Glomerular endothelial cell (primary cell): ENCODE measurements around the gene TUNAR. TPM values are rescaled to one million over a fixed set of nuclear protein-coding genes. Genes with fewer than 3 reads are reported as not detected.
"Not testable (repeated sequence)": the region's sequence is repeated elsewhere in the genome, so short reads cannot be mapped to it uniquely, and the experiment has no call there.

Experiments
- DNase-seq: peaks from one replicate; pipeline ENCODE4 v3.0.0-alpha.2; 2011; ENCODE audit warnings: low read depth, low spot score; ENCODE audit errors: extremely low read depth
- total RNA-seq: library from RNA; depleted of rRNA; stranded (reverse); fragments of >200 nt; gene quantifications from 2 replicates; pipeline ENCODE4 v1.2.3, GENCODE V29; 2015

Gene TUNAR
- total RNA-seq, 1 donor from 2014 or later: not detected

DNA sequence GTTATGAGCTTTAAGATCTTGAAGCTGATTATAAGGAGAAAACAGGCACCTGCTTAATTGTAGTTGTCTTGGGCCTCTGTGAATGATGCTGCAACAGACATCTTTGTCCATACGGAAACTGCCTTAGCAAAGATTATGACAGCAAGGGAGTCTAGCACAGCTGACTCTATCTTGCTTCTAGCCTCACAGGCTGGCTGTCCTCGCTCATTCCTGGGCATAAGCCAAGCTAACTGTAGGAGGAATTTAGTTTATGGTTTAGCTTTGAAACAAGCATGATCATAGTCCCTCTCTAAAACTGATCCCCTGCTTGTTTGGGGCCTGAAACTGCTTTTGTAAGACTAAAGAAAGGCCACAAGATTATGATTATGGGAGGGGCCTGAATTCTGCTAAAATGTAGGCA lies 88.3 kb downstream of the TUNAR start:
- DNase-seq: no peak

DNA sequence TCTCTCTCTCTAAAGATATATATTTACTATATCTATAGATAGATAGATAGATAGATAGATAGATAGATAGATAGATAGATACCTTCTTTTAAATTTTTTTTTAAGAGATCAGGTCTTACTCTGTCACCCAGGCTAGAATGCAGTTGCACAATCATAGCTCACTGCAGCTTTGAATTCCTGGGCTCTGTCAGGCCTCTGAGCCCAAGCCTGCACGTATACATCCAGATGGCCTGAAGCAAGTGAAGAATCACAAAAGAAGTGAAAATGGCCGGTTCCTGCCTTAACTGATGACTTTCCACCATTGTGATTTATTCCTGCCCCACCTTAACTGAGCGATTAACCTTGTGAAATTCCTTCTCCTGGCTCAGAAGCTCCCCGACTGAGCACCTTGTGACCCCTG lies 91.4 kb downstream of the TUNAR start:
- not testable (repeated sequence) for DNase-seq

Other genes with a start within 250 kb of the TUNAR start
- gene TCL1B, start 190.4 kb upstream of the TUNAR start, total RNA-seq: not detected in 2 replicates
- gene TCL1A, start 162.7 kb upstream of the TUNAR start, total RNA-seq: not detected in 2 replicates
- gene C14orf132, start 162.5 kb downstream of the TUNAR start, total RNA-seq: 5.9 and 6.0 TPM in 2 replicates